Spinal cord (tissue), 10 donors: ENCODE measurements around the gene ZNF516. TPM values are rescaled to one million over a fixed set of nuclear protein-coding genes. Genes with fewer than 3 reads are reported as not detected.

Experiments used
- DNase-seq, 6 donors: peaks; one replicate each; pipeline versions ENCODE4 v3.0.0 to v3.0.0-alpha.2; 2013 to 2015; ENCODE audit warnings: low spot score in 6 of 6, low read depth in 4 of 6
- H3K27ac ChIP-seq: one replicate; pipeline ENCODE4 v1.5.1; 2013; ENCODE audit warnings: low read depth, low read length, control low read depth
- H3K27me3 ChIP-seq: one replicate; pipeline ENCODE4 v1.6.1; 2013; ENCODE audit warnings: low read length; ENCODE audit not compliant: control insufficient read depth, insufficient read depth
- H3K36me3 ChIP-seq: one replicate; pipeline ENCODE4 v1.6.1; 2013; ENCODE audit warnings: low read length; ENCODE audit not compliant: control insufficient read depth, insufficient read depth
- H3K4me1 ChIP-seq: one replicate; pipeline ENCODE4 v1.6.1; 2013; ENCODE audit warnings: low read length; ENCODE audit not compliant: control insufficient read depth, insufficient read depth
- H3K4me3 ChIP-seq: one replicate; pipeline ENCODE4 v1.5.1; 2013; ENCODE audit warnings: low read depth, low read length, control low read depth
- H3K9me3 ChIP-seq: one replicate; pipeline ENCODE4 v1.6.1; 2013; ENCODE audit warnings: low read length; ENCODE audit not compliant: control insufficient read depth, insufficient read depth
- WGBS: methylation state at CpG from one replicate; pipeline ENCODE4 v1.1.5; 2013; ENCODE audit warnings: missing lambda C conversion rate; ENCODE audit not compliant: insufficient coverage; 5-methylcytosine and 5-hydroxymethylcytosine counted together
- polyA plus RNA-seq, 2 donors: library from polyadenylated mRNA; unstranded; fragments of 120-200 nt; gene quantifications; one replicate each; pipeline ENCODE4 v1.2.1, GENCODE V29; 2013; ENCODE audit not compliant: insufficient read length in 2 of 2
- total RNA-seq, 2 donors: library from RNA; depleted of rRNA in 1 of 2; stranded (reverse); fragments of 120-200 nt in 1 of 2; fragments of >200 nt in 1 of 2; gene quantifications; one replicate each; pipeline versions ENCODE4 v1.2.3 to v1.2.4, GENCODE V29; 2013 to 2014
- donor health status: healthy.

The ZNF516 gene
- total and polyA plus RNA-seq, 4 donors, result 25.1 to 33.8 (median 28.0) TPM

GRCh38 chr18:76502551-76502950, 7.5 kb upstream of the ZNF516 start:
- no peak overlapping the region for H3K27ac ChIP-seq
- no peak overlapping the region for H3K4me3 ChIP-seq
- 94% methylated on average over 4 of the region's 7 CpGs for WGBS
- peaks cover 7% of the 10 kb centered on the region for H3K4me1 ChIP-seq
- no peaks in the 10 kb centered on the region for H3K9me3 ChIP-seq
- no peaks in the 10 kb centered on the region for H3K27me3 ChIP-seq
- no peaks in the 10 kb centered on the region for H3K36me3 ChIP-seq
- DNase-seq, result no peak

- Histone ChIP-seq H3K4me1 (peaks cover 15% of the 10 kb centered on the region), H3K27me3 (no peaks in the 10 kb centered on the region), H3K27ac (no peak overlapping the region), H3K36me3 (no peaks in the 10 kb centered on the region), H3K4me3 (no peak overlapping the region), H3K9me3 (no peaks in the 10 kb centered on the region)
- 100% methylated on average over 3 of the region's 10 CpGs for WGBS
- peak in 1 of 6 donors; percentile 55 for DNase-seq
These were observed 4.7 kb upstream of the ZNF516 start for GRCh38 chr18:76499637-76500340.

GRCh38 chr18:76499021-76499420, 4.0 kb upstream of the ZNF516 start:
- Histone ChIP-seq H3K36me3 (no peaks in the 10 kb centered on the region), H3K9me3 (no peaks in the 10 kb centered on the region), H3K4me3 (no peak overlapping the region), H3K27me3 (no peaks in the 10 kb centered on the region), H3K4me1 (peaks cover 14% of the 10 kb centered on the region), H3K27ac (peak overlapping the region; percentile 40)
- WGBS, result 74% methylated on average over 3 of the region's 8 CpGs
- DNase-seq, result no peak

GRCh38 chr18:76498064-76498463, 3.0 kb upstream of the ZNF516 start:
- Histone ChIP-seq H3K27me3 (no peaks in the 10 kb centered on the region), H3K36me3 (no peaks in the 10 kb centered on the region), H3K4me1 (peaks cover 8% of the 10 kb centered on the region), H3K9me3 (no peaks in the 10 kb centered on the region), H3K4me3 (no peak overlapping the region), H3K27ac (no peak overlapping the region)
- no CpG with 5 or more reads among the region's 6 CpGs for WGBS
- DNase-seq, result no peak

- H3K4me3 ChIP-seq, result no peak overlapping the region
- 71% methylated on average over 1 of the region's 6 CpGs for WGBS
- DNase-seq, result no peak
These were observed 2.0 kb upstream of the ZNF516 start for GRCh38 chr18:76497021-76497420.

GRCh38 chr18:76496194-76496890, 1.3 kb upstream of the ZNF516 start:
- H3K27me3 ChIP-seq, result no peaks in the 10 kb centered on the region
- no peaks in the 10 kb centered on the region for H3K36me3 ChIP-seq
- H3K4me1 ChIP-seq, result peaks cover 20% of the 10 kb centered on the region
- peak overlapping the region; percentile 86 for H3K27ac ChIP-seq
- H3K9me3 ChIP-seq, result no peaks in the 10 kb centered on the region
- DNase-seq, result peak in 2 of 6 donors; percentile 61 to 76
- 9% methylated on average over 28 of the region's 48 CpGs for WGBS
- peak overlapping the region; percentile 80 for H3K4me3 ChIP-seq

More at GRCh38 chr18:76497021-76497420, 2.0 kb upstream of the ZNF516 start:
- H3K9me3 ChIP-seq, result no peaks in the 10 kb centered on the region
- peaks cover 16% of the 10 kb centered on the region for H3K4me1 ChIP-seq
- H3K27me3 ChIP-seq, result no peaks in the 10 kb centered on the region
- no peaks in the 10 kb centered on the region for H3K36me3 ChIP-seq
- no peak overlapping the region for H3K27ac ChIP-seq

- H3K4me3 ChIP-seq, result peak overlapping the region; percentile 80
- H3K4me1 ChIP-seq, result peaks cover 22% of the 10 kb centered on the region
- H3K9me3 ChIP-seq, result no peaks in the 10 kb centered on the region
- H3K27ac ChIP-seq, result peak overlapping the region; percentile 86
- no peaks in the 10 kb centered on the region for H3K36me3 ChIP-seq
- H3K27me3 ChIP-seq, result no peaks in the 10 kb centered on the region
- DNase-seq, result peak in 3 of 6 donors; percentile 48 to 82 (median 78)
- under 1% methylated on average over 28 of the region's 43 CpGs for WGBS
These were observed 572 bp upstream of the ZNF516 start for GRCh38 chr18:76495435-76496193.

- WGBS, result 0% methylated on average over 36 of the region's 56 CpGs
- peak in 3 of 6 donors; percentile 25 to 77 (median 73) for DNase-seq
- H3K27ac ChIP-seq, result peak overlapping the region; percentile 96
These were observed 624 bp downstream of the ZNF516 start for GRCh38 chr18:76494231-76495005.

More at GRCh38 chr18:76494231-76495005, 624 bp downstream of the ZNF516 start:
- Histone ChIP-seq H3K27me3 (no peaks in the 10 kb centered on the region), H3K4me1 (peaks cover 24% of the 10 kb centered on the region), H3K4me3 (peak overlapping the region; percentile 81), H3K36me3 (no peaks in the 10 kb centered on the region), H3K9me3 (no peaks in the 10 kb centered on the region)
